Measurements from ENCODE around the gene MMP24OS. TPM values are rescaled to one million over a fixed set of nuclear protein-coding genes. Genes with fewer than 3 reads are reported as not detected.

Gene MMP24OS
- total and polyA plus RNA-seq, 2 donors (not counting 1 experiment from before 2014, with no cell fraction given) = 30.1 to 44.1 TPM

- Histone ChIP-seq H3K4me3 (replicated peaks in 1 of 4; ENCODE audit: control extremely low read depth in 1 of 4, insufficient read depth in 1 of 4, low read depth in 3 of 4, low read length in 4 of 4) (no peak overlapping the region), H3K4me1 (ENCODE audit: control insufficient read depth, extremely low read depth, insufficient read depth, low read length) (peaks cover 60% of the 10 kb centered on the region), H3K27me3 (ENCODE audit: control insufficient read depth, insufficient read depth, low read length) (no peaks in the 10 kb centered on the region), H3K27ac (ENCODE audit: insufficient read depth, low read length) (peak overlapping the region; percentile 94), H3K9ac (ENCODE audit: insufficient read depth, low read length) (no peak overlapping the region), H2AFZ (ENCODE audit: low read length) (no peak overlapping the region), H3K4me2 (ENCODE audit: extremely low read depth, insufficient read depth, low read length) (no peak overlapping the region), H3K79me2 (ENCODE audit: control insufficient read depth, insufficient read depth, low read length) (no peaks in the 10 kb centered on the region), H3K36me3 (ENCODE audit: control insufficient read depth, insufficient read depth, low read length) (no peaks in the 10 kb centered on the region), H3K9me3 (ENCODE audit: control insufficient read depth, insufficient read depth, low read depth, low read length) (no peaks in the 10 kb centered on the region), H4K20me1 (ENCODE audit: control insufficient read depth, extremely low read depth, insufficient read depth, low read length) (no peaks in the 10 kb centered on the region)
- TF ChIP-seq CTCF (conservative IDR thresholded peaks at IDR 0.05 in 1 of 2, IDR thresholded peaks at IDR 0.05 in 1 of 2; ENCODE audit: low read depth in 1 of 2, low read length in 2 of 2) (no peak), EZH2 (IDR thresholded peaks at IDR 0.05; ENCODE audit: low read length, missing control alignments) (no peak)
- peak; percentile 98 to 100 for DNase-seq (ENCODE audit: low read depth in 2 of 2)
Observed at GRCh38 chr20:35305682-35306556, 28.0 kb upstream of the MMP24OS start.

DNA sequence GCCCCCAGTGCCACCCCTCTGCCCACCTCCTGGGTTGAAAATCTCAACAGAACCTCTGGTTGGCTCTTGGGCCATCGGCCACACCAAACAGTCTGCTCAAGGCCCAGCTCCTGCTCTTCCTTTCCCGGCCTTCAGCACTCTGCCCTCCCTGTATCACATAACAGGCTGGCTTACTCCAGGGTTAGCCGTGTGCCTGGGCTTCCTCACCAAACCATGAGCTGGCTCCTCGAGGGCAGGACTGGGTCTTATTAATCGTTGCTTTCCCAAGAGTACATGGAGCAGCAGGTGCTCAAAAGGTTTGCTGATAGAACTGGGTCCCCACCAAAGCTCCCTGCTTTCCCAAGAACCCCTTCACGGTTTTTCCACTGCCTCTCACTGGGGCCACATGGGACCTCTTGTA is 27.0 kb upstream of the MMP24OS start:
- H3K27me3 ChIP-seq (ENCODE audit: control insufficient read depth, insufficient read depth, low read length) = no peaks in the 10 kb centered on the region
- H3K36me3 ChIP-seq (ENCODE audit: control insufficient read depth, insufficient read depth, low read length) = no peaks in the 10 kb centered on the region
- TF ChIP-seq CTCF (conservative IDR thresholded peaks at IDR 0.05 in 1 of 2, IDR thresholded peaks at IDR 0.05 in 1 of 2; ENCODE audit: low read depth in 1 of 2, low read length in 2 of 2) (no peak), EZH2 (IDR thresholded peaks at IDR 0.05; ENCODE audit: low read length, missing control alignments) (no peak)
- no peaks in the 10 kb centered on the region for H4K20me1 ChIP-seq (ENCODE audit: control insufficient read depth, extremely low read depth, insufficient read depth, low read length)
- H3K4me2 ChIP-seq (ENCODE audit: extremely low read depth, insufficient read depth, low read length) = no peak overlapping the region
- H2AFZ ChIP-seq (ENCODE audit: low read length) = no peak overlapping the region
- no peak for DNase-seq (ENCODE audit: low read depth in 2 of 2)
- peaks cover 58% of the 10 kb centered on the region for H3K4me1 ChIP-seq (ENCODE audit: control insufficient read depth, extremely low read depth, insufficient read depth, low read length)
- H3K9me3 ChIP-seq (ENCODE audit: control insufficient read depth, insufficient read depth, low read depth, low read length) = no peaks in the 10 kb centered on the region
- H3K4me3 ChIP-seq (replicated peaks in 1 of 4; ENCODE audit: control extremely low read depth in 1 of 4, insufficient read depth in 1 of 4, low read depth in 3 of 4, low read length in 4 of 4) = no peak overlapping the region
- H3K79me2 ChIP-seq (ENCODE audit: control insufficient read depth, insufficient read depth, low read length) = no peaks in the 10 kb centered on the region
- H3K27ac ChIP-seq (ENCODE audit: insufficient read depth, low read length) = peak overlapping the region; percentile 94
- no peak overlapping the region for H3K9ac ChIP-seq (ENCODE audit: insufficient read depth, low read length)

DNA sequence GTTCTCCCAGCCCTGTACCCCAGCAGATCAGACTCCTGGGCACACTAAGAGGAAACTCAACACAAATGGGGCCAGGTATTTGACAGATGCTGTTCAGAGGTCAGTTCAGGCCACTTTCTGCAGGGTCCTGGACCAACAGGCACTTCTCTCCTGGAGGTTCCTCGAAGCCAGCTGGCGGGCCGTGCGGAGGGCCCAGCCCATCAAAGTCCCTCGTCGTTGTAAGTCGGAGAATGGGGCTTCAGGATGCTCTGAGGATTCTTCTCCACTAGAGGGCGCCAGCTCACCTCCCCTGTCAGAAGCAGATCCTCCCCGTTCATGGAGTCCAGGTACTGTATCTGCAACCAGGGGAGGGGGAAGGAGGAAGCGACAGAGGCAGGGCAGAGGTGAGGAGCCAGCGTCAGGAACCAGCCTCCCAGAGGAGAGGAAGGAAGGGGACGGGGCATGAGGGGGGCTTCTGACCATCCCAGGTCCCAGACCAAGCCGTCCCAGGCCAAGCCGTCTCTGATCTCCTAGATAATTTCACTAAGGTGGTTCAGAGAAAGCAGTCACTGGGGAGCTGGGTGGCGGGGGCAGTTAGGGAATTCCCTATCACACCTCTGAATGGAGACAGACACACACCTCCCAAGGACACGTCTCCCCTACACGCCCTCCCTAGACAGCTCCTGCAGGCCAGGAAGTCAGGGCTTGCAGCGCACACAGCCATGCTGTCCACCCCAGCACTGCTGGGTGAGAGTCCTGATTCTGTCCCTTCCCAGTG is 26.0 kb upstream of the MMP24OS start:
- H3K4me3 ChIP-seq (replicated peaks in 1 of 4; ENCODE audit: control extremely low read depth in 1 of 4, insufficient read depth in 1 of 4, low read depth in 3 of 4, low read length in 4 of 4) = no peak overlapping the region
- H3K9ac ChIP-seq (ENCODE audit: insufficient read depth, low read length) = no peak overlapping the region
- no peaks in the 10 kb centered on the region for H3K36me3 ChIP-seq (ENCODE audit: control insufficient read depth, insufficient read depth, low read length)
- no peak overlapping the region for H3K4me2 ChIP-seq (ENCODE audit: extremely low read depth, insufficient read depth, low read length)
- H3K27ac ChIP-seq (ENCODE audit: insufficient read depth, low read length) = peak overlapping the region; percentile 94
- H3K79me2 ChIP-seq (ENCODE audit: control insufficient read depth, insufficient read depth, low read length) = no peaks in the 10 kb centered on the region
- H3K9me3 ChIP-seq (ENCODE audit: control insufficient read depth, insufficient read depth, low read depth, low read length) = no peaks in the 10 kb centered on the region
- H4K20me1 ChIP-seq (ENCODE audit: control insufficient read depth, extremely low read depth, insufficient read depth, low read length) = no peaks in the 10 kb centered on the region
- DNase-seq (ENCODE audit: low read depth in 2 of 2) = peak; percentile 86 to 92
- H3K4me1 ChIP-seq (ENCODE audit: control insufficient read depth, extremely low read depth, insufficient read depth, low read length) = peaks cover 51% of the 10 kb centered on the region
- no peaks in the 10 kb centered on the region for H3K27me3 ChIP-seq (ENCODE audit: control insufficient read depth, insufficient read depth, low read length)
- TF ChIP-seq EZH2 (IDR thresholded peaks at IDR 0.05; ENCODE audit: low read length, missing control alignments) = no peak
- TF ChIP-seq CTCF (conservative IDR thresholded peaks at IDR 0.05 in 1 of 2, IDR thresholded peaks at IDR 0.05 in 1 of 2; ENCODE audit: low read depth in 1 of 2, low read length in 2 of 2) = peak; percentile 90 to 91
- no peak overlapping the region for H2AFZ ChIP-seq (ENCODE audit: low read length)
